CD4-positive, alpha-beta T cell treated with Interleukin-10 for 1 hour (primary cell): ENCODE data around the gene MAN1A2.

Source experiments
- DNase-seq: peaks from one replicate; pipeline ENCODE4 v3.0.0-alpha.2; 2020

MAN1A2 gene

GRCh38 chr1:117561551-117561950 is 194.3 kb downstream of the MAN1A2 start:
- no peak for DNase-seq

DNA sequence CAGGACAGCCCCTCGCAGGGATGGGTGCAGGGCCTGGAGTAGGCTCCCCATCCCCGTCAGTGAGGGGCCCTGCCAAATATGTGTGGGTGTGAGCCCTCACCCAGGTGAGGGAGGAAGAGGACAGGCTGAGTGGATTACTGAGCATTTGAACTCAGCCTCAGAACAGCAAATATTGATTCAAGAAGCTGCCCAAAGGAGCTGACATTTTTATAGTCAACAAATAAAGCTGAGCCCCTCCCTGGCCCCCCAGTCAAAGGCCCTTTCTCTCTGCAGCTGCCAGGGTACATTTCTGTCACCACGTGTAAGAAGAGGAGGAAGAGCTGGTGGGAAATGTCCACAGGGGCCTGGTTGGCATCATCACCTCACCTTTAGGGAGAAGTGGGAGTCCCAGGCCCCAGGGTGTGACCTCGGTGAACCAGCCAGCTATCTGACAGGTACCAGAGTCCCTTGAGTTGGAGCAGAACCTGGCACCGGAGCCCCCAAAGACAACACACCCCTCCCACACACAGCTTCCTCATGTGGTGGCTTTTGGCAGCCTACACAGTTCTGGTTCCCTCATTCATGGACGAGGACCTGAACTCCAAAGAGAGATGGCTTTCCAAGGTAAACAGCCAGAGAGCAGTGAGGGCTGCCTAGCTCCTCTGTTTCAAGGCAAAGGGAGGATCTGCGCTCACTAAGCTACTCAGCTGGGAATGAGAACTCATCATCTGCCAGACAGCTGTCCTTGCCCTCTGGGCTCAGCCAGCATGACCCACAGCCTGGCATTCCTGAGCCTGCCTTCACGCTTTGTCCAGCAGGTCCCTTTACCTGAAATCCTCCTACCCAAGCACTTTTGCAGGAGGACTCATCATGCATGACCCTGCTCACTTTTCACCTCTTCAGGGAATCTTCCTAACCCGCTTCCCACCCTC is 195.6 kb downstream of the MAN1A2 start:
- no peak for DNase-seq

- DNase-seq, result no peak
Observed at GRCh38 chr1:117563492-117563875, 196.2 kb downstream of the MAN1A2 start.

- DNase-seq, result no peak
Observed at GRCh38 chr1:117564227-117565075, 197.2 kb downstream of the MAN1A2 start.

- no peak for DNase-seq
Observed at GRCh38 chr1:117565076-117565556, 197.9 kb downstream of the MAN1A2 start.

DNA sequence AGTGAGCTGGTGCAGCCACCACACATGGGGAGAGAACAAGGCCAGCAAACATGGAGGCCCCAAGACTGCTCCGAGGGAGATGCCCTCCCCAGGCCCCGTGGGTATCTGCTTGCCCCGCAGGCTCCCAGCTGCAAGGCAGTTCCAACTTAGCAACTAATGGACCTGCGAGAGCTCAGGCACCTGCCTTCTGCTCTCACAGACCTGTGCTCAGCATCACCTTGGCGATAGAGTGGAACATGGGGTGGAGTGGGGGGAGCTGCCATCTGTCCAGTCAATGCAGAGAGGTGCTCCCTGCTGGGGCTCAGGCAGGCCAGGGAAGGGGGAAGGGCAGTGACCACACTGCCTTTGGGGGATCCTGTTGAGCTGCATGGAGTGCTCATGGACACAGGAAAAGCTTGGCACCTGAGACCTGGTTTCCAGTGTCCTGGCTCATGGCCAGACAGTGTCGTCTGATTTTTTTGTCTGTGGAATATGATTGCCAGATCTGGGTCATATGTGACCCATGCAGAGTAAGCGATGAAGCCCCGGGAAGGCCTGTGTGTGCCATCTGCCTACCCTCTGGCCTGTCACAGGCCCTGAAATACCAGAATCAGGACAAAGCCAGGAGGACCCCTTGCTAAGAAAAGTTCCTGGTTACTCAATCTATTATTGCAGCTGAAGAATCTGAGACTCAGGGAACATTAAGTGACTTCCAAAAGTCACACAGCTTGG is 198.7 kb downstream of the MAN1A2 start:
- DNase-seq, result no peak

GRCh38 chr1:117566556-117566955 is 199.3 kb downstream of the MAN1A2 start:
- DNase-seq, result no peak

DNA sequence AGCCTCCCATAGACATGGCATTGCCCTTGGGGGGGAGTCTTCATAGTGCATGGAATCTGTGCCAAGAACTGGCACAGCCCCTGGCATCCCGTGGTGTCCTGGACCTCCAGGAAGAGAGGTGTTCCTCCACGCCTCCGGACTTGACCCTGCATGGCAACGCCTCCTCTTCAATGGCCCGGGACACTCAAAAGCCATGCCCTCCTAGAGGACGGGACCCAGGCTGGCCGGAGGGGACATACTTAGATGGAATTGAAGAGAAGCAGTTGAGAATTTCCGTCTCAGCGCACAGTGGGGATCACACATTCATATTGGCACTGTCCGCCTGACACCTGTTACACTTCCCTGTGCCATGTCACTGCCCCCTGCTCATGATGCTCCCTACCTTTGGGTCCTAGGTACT is 200.2 kb downstream of the MAN1A2 start:
- DNase-seq, result no peak

DNA sequence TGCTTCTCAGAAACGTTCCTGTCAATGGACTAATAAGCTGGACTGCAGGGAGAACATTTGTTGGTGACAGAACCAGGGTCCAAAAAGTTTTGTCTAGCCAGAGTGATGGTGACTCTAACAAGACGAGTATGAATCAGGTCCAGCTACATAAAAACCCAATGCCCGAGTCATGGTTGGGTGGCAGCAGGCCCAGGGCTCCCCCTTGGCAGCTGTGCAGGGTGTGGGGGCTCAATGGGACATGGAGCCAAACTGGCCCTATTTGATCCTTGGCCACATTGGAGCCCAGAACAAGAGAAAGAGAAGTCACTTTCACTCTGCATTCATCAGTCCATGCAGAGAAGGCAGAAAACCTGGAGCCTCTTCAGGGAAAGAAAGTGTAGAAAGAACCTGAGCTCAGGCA is 200.7 kb downstream of the MAN1A2 start:
- no peak for DNase-seq

DNA sequence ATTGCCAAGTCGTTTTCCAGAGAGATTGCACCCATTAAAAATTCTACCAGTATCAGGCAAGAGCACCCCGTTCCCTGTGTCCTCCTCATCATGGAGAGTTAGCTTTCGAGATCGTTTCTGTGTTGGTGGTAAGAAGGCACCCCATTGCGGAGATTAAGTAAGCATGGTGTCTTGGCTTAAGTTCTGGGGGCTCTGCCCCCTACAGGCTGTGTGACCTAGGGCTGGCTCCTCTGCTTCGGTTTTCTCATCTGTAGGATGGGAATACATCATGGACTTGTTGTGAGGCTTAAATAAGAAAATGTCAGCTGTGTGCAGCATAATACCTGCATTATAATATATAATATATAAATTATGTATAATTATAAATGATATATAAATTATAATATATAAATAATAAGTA is 201.8 kb downstream of the MAN1A2 start:
- no peak for DNase-seq

GRCh38 chr1:117569856-117570255 is 202.6 kb downstream of the MAN1A2 start:
- DNase-seq, result no peak

- DNase-seq, result no peak
Observed at GRCh38 chr1:117570988-117571409, 203.8 kb downstream of the MAN1A2 start.

DNA sequence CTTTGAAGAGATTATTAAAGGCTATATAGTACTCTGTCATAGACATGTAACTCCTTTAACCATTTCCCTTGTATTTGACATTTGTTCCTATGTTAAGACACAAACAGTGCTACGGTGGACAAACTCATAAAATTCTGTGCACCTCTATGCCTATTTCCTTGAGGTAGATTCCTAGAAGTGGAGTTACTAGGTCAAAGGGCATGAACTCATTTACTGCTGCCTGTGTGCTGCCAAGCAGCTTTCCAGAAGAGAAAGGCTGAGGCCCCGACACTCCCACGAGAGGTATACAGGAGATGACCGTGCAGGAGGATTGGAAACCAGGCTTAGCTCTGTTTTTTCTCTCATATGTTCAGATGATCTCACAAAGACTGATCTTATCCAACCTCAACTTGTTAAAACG is 204.2 kb downstream of the MAN1A2 start:
- DNase-seq, result no peak

- DNase-seq, result peak; percentile 33
Observed at GRCh38 chr1:117572546-117572945, 205.3 kb downstream of the MAN1A2 start.

- DNase-seq, result no peak
Observed at GRCh38 chr1:117573386-117574023, 206.3 kb downstream of the MAN1A2 start.

- DNase-seq, result no peak
Observed at GRCh38 chr1:117574161-117574835, 207.0 kb downstream of the MAN1A2 start.

GRCh38 chr1:117575586-117576225 is 208.5 kb downstream of the MAN1A2 start:
- no peak for DNase-seq

DNA sequence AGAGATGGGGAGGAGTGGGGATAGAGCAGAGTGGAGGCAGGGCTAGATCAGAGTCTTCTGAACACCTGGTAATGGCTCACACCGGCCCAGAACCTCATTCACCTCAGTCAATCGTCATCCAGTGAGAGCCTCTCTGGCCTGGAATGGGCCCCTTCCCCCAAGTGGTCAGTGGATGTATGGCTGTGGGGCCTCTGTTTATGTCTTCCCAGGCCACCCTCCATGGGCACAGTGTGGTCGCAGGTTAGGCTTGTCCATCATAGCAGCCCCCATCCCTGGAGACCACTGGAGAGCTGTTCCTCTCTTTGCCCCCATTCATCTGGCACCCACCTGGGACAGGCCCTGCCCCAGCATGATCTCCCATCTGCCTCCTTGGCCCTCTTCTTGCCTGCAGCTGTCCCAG is 209.0 kb downstream of the MAN1A2 start:
- no peak for DNase-seq

GRCh38 chr1:117577191-117577885 is 210.1 kb downstream of the MAN1A2 start:
- DNase-seq, result no peak

DNA sequence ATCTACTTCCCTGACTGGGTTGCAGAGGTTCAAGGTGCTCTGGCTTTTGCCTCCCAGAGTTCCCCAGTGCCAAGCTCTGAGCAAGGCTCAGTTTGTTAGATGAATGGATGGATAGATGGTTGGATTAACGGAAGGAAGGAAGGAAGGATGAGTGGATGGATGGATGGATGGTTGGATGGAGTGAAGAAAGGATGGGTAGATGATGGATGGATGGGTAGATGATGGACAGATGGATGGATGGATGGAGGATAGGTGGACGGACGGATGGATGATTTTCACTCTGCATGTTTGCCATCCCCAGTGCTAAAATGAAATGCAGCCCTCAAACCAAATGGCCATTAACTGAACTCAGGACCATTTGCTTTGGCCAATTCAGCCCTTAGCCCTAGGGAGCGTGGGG is 211.2 kb downstream of the MAN1A2 start:
- DNase-seq, result no peak
